AG09309 (cell line): ENCODE results near the gene ELOVL5.

ENCODE experiments used
- DNase-seq: peaks from one replicate; pipeline ENCODE4 v3.0.0-alpha.2; 2010; ENCODE audit warnings: low read depth
- H3K4me3 ChIP-seq: 2 replicates; pipeline ENCODE4 v1.5.1; 2011; ENCODE audit warnings: mild to moderate bottlenecking, low read depth, low read length, moderate library complexity; ENCODE audit not compliant: control insufficient read depth
- CTCF ChIP-seq: IDR thresholded peaks from 2 replicates; pipeline ENCODE4 v1.5.1; 2011; ENCODE audit warnings: mild to moderate bottlenecking, low read depth, low read length, inconsistent platforms; ENCODE audit not compliant: insufficient read depth, control insufficient read depth; ENCODE audit errors: missing control alignments

Gene ELOVL5

DNA sequence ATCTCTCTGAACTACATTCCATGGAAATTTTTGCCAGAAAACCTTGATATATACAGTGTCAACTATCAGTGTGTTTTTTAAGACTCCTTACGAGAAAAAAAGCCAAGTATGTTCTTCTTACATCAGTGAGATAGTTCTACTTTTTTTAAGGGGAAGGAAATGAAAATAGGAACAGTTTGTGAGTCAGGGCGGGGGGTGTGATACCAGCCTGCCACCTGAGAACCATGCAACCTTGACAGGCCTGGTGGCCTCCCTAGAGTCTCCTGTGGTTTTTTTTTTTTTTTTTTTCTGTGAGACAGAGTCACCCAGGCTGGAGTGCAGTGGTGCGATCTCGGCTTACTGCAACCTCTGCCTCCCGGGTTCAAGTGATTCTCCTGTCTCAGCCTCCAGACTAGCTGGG is 103.8 kb downstream of the ELOVL5 start:
- H3K4me3 ChIP-seq, result no peak overlapping the region
- TF ChIP-seq CTCF, result no peak
- DNase-seq, result no peak

GRCh38 chr6:53244399-53244931 is 104.3 kb downstream of the ELOVL5 start:
- H3K4me3 ChIP-seq, result no peak overlapping the region
- no peak for DNase-seq

GRCh38 chr6:53241938-53242337 is 106.8 kb downstream of the ELOVL5 start:
- no peak for DNase-seq

More at GRCh38 chr6:53244399-53244931, 104.3 kb downstream of the ELOVL5 start:
- no peak for TF ChIP-seq CTCF

DNA sequence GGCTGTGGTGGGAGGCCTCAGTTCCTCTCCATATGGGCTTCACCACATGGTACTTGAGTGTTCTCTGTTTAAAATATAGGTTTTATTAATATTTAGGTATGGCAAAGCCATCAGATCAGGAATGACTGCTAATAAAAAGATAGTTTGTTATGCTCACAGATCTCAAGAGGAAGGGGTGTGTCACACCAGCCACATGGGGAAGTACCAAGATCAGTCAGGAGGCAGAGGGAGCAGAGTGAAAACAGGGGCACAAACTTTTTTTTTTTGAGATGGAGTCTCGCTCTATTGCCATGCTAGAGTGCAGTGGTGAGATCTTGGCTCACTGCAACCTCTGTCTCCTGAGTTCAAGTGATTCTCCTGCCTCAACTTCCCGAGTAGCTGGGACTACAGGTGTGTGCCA is 108.0 kb downstream of the ELOVL5 start:
- no peak overlapping the region for H3K4me3 ChIP-seq
- DNase-seq, result no peak
- TF ChIP-seq CTCF, result no peak

More at GRCh38 chr6:53241938-53242337, 106.8 kb downstream of the ELOVL5 start:
- TF ChIP-seq CTCF, result no peak
- H3K4me3 ChIP-seq, result no peak overlapping the region

DNA sequence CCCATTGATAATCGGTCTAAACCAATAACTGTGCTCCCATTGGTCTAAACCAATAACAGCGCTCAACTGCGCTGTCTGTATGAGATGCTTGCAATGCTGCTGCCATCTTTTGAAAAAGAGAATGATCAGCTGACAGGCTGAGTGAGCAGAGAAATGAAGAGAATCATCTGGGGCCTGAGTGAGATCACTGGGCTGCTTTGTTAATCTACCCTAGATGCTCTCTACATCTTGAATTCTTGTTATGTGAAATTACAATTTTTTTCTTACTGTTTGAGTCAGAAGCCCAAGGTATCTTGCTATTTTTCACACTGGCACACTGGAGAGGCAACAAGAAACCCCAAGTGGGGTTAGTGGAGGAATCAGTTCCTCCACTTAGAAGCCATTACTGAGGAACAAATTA is 108.6 kb downstream of the ELOVL5 start:
- TF ChIP-seq CTCF, result no peak
- H3K4me3 ChIP-seq, result no peak overlapping the region
- no peak for DNase-seq

DNA sequence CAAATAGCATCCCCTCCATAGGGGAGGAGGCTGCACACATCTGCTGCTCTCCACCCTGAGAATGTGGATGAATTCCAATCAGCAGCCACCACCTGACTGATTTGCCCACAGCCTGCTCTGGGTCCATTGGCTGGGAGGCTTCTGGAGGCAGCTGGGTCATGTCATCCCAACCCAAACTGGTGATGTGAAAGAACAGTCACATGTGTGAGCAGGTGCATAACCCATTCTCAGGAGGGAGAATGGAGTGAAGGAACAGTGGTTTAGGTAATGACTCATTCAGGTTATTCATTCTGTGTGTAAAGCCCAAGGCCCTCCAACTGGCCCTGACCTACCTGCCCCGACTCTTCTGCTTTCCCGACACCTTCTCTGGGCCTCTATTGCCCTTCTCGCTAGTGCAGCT is 109.2 kb downstream of the ELOVL5 start:
- H3K4me3 ChIP-seq, result no peak overlapping the region
- TF ChIP-seq CTCF, result no peak
- no peak for DNase-seq

DNA sequence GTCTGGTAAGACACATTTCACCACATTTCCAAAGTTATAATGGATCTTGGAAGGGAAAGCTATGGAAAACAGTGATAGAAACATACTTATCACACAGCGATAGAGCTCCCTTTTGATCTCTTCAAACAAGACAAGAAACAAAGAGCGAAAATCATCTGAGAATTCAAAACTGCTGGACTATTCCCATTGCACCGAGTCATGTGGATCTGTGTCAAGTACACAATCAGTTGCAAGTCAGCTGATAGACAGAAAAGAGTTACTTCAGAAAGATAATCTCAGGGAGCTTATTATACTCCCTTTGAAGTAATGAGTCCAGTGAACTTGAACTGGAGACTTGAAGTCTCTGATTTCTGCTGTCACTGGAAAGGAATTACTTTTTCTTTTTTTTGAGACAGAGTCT is 110.4 kb downstream of the ELOVL5 start:
- no peak overlapping the region for H3K4me3 ChIP-seq
- no peak for DNase-seq
- no peak for TF ChIP-seq CTCF
